Activated T-cell treated with anti-CD3 and anti-CD28 coated beads for 4 hours (primary cell): Measurements from ENCODE around the gene C1QL4.
"Not testable (repeated sequence)": the region's sequence is repeated elsewhere in the genome, so short reads cannot be mapped to it uniquely, and the experiment has no call there.

Experiments
- DNase-seq: peaks from one replicate; pipeline ENCODE4 v3.0.0-alpha.2; 2020

C1QL4 gene

DNA sequence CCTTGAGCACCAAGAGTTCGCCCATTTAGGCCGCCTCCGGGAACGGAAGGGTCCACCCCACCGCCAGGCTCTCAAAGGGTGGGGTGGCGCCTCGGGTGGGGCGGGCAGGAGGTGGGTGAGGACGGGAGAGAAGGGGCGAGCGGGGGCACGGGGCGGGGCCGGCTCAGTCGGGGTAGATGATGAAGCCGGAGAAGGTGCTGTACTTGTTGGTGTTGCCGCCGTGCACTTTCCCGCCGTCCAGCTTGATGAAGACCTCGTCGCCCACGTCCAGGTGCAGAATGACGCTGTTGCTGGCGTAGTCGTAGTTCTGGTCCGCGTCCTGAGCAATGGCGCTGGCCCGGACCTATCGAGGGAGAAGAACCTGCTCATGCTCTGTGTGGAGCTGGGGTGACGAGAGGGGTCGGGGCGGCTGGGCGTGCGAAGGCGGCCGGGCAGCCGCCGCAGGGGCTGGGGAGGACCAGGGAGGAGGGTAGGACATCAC, 4.1 kb downstream of the C1QL4 start:
- no peak for DNase-seq

DNA sequence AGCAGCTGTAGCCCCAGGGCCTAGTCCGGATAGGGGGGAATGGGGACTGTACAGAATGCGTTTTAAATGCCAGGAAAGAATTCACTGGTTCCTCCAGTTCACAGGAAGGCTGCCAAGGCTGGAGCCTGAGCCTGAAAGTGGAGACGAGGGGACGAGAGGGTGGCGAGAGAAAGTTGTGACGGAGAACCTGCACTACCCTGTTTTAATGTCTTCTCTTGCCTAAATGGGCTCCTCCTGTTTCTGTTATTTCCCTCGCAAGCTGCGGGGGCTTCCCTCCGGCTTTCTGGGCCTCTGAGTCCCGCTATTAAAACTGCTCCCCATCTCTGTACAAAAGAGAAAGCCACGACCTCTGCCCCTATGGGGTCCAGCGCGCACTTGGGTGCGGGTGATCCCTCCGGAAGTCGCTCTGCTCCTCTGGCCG, 4.5 kb downstream of the C1QL4 start:
- DNase-seq = no peak

DNA sequence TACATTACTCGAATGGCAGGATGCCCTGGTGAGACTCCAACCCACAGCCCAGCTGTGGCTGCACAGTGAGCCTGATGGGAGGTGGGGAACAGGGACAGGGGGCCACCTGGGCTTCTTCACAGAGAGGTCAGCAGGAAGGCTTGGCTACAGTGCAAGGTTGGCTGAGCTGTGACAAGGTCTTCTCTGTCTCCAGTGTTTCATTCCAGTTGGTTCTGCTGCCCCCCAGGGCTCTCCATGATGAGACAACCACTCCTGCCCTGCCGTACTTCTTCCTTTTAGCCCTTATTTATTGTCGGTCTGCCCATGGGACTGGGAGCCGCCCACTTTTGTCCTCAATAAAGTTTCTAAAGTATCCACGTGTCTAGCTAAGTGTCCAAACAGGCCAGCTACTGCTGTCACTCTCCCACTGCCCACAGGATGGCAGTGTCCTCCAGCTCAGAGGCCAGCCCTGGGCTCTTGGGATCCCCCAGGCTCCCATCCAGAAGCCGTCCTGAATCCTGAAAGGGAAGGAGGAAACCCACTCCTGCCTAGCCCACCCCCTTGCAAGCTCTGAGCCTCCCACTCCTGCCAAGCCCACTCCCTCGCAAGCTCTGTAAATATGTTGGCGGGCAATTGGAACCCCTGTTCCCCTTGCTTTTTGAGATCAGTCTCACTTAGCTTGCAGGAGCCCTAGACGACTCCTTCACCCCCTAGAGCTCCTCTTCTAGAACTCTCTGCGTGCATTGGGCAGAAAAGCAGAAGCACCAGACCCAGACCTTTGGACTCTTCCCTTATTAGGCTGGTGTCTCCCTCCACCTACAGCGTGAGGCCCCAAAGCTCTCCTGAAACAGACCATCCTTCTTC, 5.4 kb downstream of the C1QL4 start:
- DNase-seq = no peak

DNA sequence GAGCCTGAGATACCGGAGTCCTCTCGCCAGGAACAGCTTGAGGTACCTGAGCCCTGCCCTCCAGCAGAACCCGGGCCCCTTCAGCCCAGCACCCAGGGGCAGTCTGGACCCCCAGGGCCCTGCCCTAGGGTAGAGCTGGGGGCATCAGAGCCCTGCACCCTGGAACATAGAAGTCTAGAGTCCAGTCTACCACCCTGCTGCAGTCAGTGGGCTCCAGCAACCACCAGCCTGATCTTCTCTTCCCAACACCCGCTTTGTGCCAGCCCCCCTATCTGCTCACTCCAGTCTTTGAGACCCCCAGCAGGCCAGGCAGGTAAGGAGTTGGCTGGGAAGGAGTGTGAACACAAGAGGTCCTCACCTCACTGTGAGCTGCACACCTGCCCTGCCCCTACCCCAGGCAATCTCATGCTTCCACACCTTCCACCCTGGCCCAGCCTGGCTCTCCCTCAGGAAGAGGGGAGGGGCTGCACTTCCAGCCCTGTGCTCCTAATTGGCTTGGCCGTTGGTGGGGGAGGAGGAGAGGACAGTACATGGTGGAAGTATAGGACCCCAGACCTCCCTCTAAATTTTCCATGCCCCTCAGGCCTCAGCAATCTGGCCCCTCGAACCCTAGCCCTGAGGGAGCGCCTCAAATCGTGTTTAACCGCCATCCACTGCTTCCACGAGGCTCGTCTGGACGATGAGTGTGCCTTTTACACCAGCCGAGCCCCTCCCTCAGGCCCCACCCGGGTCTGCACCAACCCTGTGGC, 6.2 kb downstream of the C1QL4 start:
- DNase-seq = no peak

DNA sequence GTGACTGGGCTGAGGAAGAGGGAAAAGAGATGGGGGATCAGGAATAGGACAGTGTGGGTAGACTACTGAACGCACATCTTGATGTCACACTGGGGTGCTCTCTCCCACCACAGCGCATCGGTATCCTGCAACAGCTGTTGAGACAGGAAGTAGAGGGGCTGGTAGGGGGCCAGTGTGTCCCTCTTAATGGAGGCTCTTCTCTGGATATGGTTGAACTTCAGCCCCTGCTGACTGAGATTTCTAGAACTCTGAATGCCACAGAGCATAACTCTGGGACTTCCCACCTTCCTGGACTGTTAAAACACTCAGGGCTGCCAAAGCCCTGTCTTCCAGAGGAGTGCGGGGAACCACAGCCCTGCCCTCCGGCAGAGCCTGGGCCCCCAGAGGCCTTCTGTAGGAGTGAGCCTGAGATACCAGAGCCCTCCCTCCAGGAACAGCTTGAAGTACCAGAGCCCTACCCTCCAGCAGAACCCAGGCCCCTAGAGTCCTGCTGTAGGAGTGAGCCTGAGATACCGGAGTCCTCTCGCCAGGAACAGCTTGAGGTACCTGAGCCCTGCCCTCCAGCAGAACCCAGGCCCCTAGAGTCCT, 6.9 kb downstream of the C1QL4 start:
- no peak for DNase-seq

DNA sequence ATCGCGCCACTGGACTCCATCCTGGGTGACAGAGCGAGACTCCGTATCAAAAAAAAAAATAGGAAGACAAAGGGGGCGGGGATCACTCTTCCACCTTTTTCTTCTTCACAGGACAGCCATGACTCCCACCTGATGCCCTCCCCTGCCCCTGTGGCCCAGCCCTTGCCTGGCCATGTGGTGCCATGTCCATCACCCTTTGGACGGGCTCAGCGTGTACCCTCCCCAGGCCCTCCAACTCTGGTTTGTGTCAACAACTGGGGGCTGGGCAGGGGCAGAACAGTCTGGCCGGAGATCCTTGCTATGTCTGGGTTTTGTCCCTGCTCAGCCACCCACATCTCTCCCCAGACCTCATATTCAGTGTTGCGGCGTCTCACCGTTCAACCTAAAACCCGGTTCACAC, 8.2 kb downstream of the C1QL4 start:
- no peak for DNase-seq

DNA sequence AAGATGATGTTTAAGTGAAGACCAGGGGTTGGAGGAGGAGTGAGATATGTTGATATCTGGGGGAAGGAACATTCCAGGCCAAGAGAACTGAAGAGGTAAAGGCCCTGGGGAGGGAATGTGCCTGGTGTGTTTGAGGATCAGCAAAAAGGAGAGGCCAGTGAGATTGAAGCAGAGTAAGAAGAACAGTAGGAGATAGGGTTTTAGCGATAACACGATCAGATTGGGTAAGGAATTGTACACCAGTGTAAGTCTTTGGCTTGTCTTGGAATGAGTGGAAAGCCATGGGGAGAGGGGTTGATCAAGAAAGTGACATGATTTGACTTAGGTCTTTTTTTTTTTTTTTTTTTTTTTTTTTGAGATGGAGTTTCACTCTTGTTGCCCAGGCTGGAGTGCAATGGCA, 9.1 kb downstream of the C1QL4 start:
- no peak for DNase-seq

DNA sequence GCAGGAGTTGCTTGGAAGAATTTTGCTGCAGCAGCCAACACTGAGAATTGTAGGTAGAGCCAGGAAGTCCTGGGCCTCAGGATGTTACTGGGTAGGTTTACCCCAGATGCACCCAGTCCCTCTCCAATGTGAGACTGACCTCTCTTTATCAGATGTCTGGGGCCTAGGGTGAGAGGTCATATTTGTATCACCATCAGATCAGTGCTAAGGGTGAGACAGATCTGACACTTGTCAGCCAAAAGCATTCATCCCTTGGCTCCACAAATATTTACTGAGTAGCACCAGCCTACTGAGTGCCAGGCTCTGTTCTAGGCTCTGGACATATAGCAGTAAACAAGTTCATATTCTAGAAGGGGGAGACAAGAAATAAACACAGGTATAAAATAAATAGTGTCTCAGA, 9.6 kb downstream of the C1QL4 start:
- DNase-seq = no peak

DNA sequence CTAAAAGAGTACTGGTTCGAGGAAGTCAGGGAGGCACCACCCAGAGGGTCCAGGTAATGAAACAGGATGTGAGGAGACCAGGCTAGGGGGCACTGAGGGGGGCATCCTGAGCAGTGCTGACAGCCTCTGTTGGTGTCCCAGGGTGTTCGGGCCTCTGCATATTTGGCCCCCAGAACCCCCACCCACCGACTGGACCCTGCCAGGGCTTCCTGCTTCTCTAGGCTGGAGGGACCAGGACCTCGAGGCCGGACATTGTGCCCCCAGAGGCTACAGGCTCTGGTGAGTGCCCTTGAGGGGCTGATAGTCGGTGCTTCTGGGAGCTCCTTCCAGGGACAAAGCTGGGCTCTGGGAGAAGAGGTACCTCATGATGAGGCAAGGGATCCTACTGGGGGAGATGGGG, 11.4 kb downstream of the C1QL4 start:
- DNase-seq = no peak

DNA sequence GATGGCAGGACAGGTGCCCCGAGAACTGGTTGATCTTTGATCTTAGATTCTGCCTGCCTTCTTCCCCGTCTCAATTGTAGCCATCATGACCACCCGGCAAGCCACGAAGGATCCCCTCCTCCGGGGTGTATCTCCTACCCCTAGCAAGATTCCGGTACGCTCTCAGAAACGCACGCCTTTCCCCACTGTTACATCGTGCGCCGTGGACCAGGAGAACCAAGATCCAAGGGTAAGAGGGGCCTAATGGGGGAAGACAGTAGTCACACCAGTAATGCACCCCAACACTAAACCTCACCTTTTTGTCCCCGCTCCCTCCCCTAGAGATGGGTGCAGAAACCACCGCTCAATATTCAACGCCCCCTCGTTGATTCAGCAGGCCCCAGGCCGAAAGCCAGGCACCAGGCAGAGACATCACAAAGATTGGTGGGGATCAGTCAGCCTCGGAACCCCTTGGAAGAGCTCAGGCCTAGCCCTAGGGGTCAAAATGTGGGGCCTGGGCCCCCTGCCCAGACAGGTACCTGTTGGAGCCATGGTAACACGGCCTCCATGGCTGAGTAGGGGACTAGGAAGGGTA, 13.4 kb downstream of the C1QL4 start:
- DNase-seq = no peak

DNA sequence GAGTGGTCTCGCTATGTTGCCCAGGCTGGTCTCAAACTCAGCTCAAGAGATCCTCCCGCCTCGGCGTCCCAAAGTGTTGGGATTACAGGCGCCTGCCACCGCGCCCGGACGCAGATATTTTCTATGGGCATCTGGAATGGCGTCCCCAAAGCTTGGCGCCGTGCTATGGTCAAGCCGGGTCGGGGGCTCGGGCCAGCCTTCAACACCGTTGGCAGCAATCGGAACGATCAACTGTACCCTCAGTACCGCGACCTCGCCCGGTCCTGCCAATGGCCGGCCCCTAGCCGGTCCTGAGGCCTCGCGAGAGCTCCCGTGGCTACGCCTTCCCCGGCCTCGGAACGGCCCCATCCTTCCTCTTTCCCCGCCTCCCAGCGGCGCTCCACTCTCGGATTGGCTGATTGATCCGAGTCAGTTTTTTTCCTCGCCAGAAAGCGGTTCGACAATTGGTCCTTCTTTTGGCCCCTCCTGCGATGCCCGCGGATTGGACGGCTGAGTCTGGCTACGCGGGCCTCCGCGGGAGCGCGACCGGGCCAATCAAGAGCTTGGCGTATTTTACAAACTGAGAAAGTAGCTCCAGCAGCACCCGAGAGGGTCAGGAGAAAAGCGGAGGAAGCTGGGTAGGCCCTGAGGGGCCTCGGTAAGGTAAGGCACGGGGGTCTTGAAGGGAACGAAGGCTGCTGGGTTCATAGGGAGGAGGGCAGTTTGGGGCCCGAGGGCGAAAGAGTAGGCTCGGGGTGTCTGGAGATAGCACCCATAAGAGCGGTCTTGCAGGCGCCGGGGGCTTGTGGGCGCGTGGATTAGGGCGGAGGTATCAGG, 14.1 kb downstream of the C1QL4 start, which contains the start of gene TROAP:
TSS of gene TROAP (plus strand) at position 548 of the 816 bp plus-strand sequence. CDS start 354 bp downstream, outside the sequence.
- peak; percentile 94 for DNase-seq

DNA sequence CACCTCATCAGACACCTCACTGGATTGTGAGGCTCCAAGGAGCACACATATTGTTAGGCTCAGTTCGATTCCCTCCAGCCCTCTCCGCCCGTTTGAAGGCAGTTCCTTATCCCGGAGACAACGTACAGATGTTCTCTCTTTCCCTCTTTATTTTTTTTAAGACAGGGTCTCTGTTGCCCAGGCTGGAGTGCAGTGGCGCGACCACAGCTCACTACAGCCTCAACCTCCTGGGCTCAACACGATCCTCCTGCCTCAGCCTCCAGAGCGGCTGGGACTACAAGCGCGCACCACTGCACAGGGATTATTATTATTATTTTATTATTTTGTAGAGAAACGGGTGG, 14.7 kb downstream of the C1QL4 start:
- no peak for DNase-seq

DNA sequence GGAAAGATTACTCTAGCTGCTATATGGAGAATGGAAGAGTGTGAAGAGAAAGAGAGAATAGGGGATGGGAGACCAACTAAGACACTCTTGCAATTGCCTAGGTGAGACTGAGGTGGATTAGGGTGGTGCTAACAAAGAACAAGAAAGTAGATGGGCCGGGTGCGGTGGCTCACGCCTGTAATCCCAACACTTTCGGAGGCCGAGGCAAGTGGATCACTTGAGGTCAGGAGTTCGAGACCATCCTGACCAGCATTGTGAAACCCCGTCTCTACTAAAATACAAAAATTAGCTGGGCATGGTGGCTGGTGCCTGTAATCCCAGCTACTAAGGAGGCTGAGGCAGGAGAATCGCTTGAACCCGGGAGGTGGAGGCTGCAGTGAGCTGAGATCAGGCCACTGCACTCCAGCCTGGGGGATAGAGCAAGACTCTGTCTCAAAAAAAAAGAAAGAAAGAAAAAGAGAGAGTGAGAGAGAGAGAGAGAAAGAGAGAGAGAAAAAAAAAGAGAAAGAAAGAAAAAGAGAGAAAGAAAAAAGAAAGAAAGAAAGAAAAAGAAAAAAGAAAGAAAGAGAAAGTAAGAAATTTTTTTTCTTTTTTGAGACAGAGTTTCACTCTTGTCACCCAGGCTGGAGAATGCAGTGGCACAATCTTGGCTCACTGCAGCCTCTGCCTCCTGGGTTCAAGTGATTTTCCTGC, 16.4 kb downstream of the C1QL4 start:
- not testable (repeated sequence) for DNase-seq

DNA sequence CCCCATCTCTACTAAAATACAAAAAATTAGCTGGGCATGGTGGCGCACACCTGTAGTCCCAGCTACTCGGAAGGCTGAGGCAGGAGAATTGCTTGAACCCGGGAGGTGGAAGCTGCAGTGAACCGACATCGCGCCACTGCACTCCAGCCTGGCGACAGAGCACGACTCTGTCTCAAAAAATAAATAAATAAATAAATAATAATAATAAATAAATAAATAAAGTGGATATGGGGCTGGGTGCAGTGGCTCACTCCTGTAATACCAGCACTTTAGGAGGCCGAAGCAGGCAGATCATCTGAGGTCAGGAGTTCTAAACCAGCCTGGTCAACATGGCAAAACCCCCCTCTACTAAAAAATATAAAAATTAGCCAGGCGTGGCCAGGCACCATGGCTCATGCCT, 19.9 kb downstream of the C1QL4 start:
- DNase-seq = not testable (repeated sequence)

DNA sequence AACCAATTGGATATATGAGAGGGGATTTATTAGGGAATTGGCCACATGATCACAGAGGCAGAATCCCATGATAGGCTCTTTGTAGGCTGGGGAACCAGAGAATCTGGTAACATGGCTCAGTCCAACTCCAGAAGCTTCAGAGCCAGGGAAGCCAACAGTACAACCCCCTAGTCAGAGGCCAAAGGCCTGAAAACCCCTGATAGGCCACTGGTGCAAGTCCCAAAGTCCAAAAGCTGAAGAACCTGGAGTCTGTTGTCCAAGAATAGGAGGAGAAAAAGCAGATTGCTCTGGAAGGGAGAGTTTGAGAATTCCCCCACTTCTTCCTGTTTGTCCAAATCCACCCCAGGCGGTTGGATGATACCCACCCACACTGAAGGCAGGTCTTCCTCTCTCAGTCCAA, 22.2 kb downstream of the C1QL4 start:
- DNase-seq = no peak

DNA sequence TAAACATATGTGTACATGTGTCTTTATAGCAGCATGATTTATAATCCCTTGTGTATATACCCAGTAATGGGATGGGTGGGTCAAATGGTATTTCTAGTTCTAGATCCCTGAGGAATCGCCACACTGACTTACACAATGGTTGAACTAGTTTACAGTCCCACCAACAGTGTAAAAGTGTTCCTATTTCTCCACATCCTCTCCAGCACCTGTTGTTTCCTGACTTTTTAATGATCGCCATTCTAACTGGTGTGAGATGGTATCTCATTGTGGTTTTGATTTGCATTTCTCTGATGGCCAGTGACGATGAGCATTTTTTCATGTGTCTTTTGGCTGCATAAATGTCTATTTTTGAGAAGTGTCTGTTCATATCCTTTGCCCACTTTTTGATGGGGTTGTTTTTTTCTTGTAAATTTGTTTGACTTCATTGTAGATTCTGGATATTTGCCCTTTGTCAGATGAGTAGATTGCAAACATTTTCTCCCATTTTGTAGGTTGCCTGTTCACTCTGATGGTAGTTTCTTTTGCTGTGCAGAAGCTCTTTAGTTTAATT, 26.5 kb downstream of the C1QL4 start:
- DNase-seq = not testable (repeated sequence)

DNA sequence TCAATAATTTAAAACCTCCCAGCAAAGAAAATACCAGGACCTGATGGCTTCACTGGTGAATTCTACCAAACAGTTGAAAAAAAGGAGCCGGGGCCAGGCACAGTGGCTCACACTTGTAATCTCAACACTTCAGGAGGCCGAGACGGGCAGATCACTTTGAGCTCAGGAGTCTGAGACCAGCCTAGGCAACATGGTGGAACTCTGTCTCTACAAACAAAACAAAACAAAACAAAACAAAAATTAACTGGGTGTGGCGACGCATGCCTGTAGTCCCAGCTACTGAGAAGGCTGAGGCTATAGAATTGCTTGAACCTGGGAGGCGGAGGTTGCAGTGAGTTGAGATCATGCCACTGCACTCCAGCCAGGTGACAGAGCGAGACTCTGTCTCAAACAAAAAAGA, 27.6 kb downstream of the C1QL4 start:
- no peak for DNase-seq

DNA sequence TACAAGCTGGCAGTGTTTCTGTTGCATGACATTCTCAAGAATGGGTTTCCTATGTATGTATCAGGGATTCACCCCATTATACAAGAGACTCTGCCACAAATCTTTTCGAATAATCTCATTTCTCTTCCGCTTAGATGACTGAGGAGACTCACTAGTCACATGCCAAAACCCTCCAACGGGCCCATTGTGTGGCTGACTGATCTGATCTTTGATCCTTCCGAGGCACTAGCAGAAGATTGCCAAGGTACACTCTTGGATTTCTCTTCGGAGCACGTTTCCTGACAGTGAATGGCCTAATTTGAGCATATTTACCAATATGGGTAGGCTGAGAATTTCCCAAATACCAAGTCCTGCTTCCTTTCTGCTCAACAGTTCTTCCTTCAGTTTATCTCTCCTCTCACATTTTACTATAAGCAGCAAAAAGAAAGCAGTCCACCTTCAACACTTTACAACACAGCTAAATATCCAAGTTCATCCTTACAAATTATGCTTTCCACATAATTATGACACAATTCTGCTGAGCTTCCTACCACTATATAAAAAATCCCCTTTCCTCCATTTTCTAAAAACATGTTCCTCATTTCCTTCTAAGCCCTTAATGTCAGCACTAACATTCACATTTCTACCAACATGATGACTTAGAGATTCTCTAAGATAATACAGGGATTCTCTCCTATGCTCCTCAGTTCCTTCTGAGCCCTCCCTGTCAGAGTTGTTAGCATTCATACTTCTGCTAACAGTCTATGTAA, 31.1 kb downstream of the C1QL4 start:
- DNase-seq = no peak

DNA sequence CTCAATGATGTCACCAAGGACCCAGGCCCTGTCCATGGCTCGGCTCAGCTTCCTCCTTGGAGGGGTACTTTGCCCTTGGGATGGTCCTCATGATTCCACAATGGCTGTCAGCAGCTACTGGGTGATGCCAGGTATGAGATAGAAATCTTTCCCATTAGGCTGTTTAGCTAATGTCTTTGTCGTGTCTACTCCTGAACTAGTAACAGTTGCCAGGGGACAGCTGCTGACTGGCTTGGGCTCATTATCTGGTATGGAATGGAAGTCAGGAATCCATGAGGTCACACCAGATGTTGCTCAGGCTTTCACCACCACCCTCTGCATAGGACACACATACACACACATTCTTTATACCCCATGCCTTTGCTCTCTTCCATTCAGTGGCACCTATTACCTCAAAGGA, 32.8 kb downstream of the C1QL4 start:
- DNase-seq = no peak

DNA sequence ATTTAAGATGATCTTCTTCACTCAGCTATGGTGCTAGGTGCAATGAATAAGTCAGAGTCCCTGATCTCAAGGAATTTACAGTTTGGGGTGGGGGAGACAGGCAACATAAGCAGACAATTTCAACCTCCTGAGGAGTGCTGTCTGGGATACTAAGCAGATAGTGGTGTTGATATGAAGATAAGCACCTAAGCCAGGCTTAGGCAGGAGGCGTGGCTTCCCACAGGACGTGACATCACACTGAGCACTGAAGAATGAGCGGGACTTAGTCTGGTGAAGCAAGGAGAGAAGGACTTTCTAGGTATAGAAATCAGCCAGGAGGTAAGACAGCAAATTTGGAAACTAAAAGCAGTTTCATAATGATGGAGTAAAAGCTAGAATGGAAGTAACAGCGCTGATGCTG, 35.2 kb downstream of the C1QL4 start:
- DNase-seq = no peak

DNA sequence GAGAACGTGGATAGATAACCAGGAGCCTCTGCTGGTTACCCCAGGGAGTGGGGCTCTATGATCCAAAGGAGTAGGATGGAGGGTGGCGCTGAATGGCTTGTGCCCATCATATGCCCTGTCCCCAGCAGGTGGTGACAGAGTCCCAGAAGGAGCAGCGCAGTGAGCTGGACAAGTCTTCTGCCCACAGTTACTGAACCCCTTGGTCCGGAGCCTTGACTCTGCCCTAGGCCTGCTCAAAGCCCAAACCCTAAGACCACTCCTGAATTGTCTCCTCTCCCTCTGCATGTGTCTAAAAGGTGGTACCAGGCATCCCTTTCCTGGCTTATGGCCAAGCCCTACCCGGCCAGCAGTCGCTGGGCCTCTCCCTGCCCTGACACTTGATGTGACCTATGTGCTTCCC, 38.8 kb downstream of the C1QL4 start:
- no peak for DNase-seq
